ENCODE data around the gene IL13. TPM values are rescaled to one million over a fixed set of nuclear protein-coding genes. Genes with fewer than 3 reads are reported as not detected.

The IL13 gene
- total and polyA plus RNA-seq, 2 donors (not counting 3 experiments of a cell fraction or from before 2014, with no cell fraction given), result 0.06 TPM; not detected in 1

DNA sequence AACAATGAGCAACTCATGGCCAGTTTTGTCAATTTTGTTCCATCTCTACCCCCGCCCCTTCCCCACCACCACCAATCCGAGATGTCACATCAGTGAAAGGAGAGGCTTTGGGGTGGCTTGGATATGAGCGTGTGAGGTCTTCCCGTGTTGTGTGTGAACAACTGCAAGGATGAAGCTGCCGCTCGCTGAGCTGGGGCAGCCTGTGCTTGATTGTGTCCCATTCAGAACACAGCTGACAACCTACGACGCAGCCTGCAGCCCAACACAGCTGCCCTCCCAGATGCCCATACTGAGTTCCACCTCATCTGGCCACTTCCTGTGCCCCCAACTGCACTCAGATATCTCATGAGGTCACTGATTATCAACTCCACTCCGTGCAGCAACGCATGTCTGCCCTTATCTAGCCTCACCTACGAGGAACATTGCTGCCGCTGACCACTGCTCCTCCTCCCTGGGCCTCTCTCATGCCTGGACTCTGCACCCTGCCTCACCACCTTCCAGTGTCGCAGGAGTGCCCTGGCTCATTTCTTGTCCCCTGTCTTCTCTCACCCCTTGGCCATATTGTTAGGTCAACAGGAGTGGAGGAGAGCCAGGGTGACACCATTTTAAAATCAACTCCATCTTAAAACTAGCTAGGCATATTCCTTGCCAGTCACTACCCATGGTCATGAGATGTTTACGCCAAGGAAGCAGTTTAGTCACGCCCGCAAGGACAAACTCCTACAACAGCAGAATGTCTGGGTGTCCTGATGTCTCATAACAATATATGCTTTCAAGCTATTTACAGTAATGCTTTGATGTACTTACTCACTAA lies 8.5 kb downstream of the IL13 start:
- H3K36me3 ChIP-seq (ENCODE audit: control insufficient read depth in 2 of 2, extremely low read depth in 1 of 2, insufficient read depth in 2 of 2, low read length in 2 of 2), result no peaks in the 10 kb centered on the region
- H3K79me2 ChIP-seq (ENCODE audit: control insufficient read depth, insufficient read depth, low read length), result no peaks in the 10 kb centered on the region
- no peak overlapping the region for H2AFZ ChIP-seq (ENCODE audit: low read depth, low read length)
- POLR2A ChIA-PET, result no interaction called here
- peaks cover 0 to 2% of the 10 kb centered on the region in 2 experiments for H3K27me3 ChIP-seq (ENCODE audit: control insufficient read depth in 2 of 2, insufficient read depth in 2 of 2, low read length in 2 of 2)
- intact Hi-C loops (cut with micrococcal nuclease) (no loop called here), dilution Hi-C loops (cut with MboI; ENCODE audit: extremely low pct_ligation_motif_present, low sequenced_read_pairs) (no loop called here)
- BruUV-seq (replicated peaks), result no TSS peak
- H4K20me1 ChIP-seq (replicated peaks; ENCODE audit: control insufficient read depth, extremely low read depth, insufficient read depth, low read length), result no peaks in the 10 kb centered on the region
- FAIRE-seq (no peak), DNase-seq (ENCODE audit: low read depth, low spot score) (no peak)
- no peak overlapping the region for H3K4me3 ChIP-seq (replicated peaks in 1 of 3; ENCODE audit: insufficient read depth in 1 of 3, low read depth in 1 of 3, low read length in 3 of 3)
- no peak overlapping the region for H3K9ac ChIP-seq (replicated peaks; ENCODE audit: extremely low read depth, insufficient read depth, low read length)
- no peaks in the 10 kb centered on the region for H3K4me1 ChIP-seq (ENCODE audit: control insufficient read depth, extremely low read depth, insufficient read depth, low read length)
- no peak overlapping the region for H3K27ac ChIP-seq (ENCODE audit: insufficient read depth, low read depth, low read length)
- no peak overlapping the region for H3K4me2 ChIP-seq (ENCODE audit: insufficient read depth, low read length)
- CTCF ChIA-PET, result interaction anchor here (0.5 to 1.4 kb wide), 2 partner anchors 11 to 108 kb away, joined by 3 to 4 read pairs; no protein-coding TSS in a partner anchor
- no peak for TF ChIP-seq GATA2 (IDR thresholded peaks at IDR 0.05; ENCODE audit: insufficient read depth, insufficient read length, low read depth, low read length)
- TF ChIP-seq, protein P1, sequence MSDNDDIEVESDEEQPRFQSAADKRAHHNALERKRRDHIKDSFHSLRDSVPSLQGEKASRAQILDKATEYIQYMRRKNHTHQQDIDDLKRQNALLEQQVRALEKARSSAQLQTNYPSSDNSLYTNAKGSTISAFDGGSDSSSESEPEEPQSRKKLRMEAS (IDR thresholded peaks at IDR 0.05; ENCODE audit: insufficient read depth, insufficient read length), result no peak
- TF ChIP-seq FOS (IDR thresholded peaks at IDR 0.05; ENCODE audit: borderline replicate concordance, insufficient read depth, low read length), result no peak
- no peak for TF ChIP-seq POLR2AphosphoS5 (IDR thresholded peaks at IDR 0.05; ENCODE audit: insufficient read depth, low read depth, low read length)
- TF ChIP-seq MYC (IDR thresholded peaks at IDR 0.05; ENCODE audit: low read depth, low read length), result no peak
- TF ChIP-seq POLR2A (IDR thresholded peaks at IDR 0.05; ENCODE audit: low read depth, low read length), result no peak
- H3K9me1 ChIP-seq (replicated peaks; ENCODE audit: control insufficient read depth, extremely low read depth, insufficient read depth, low read length), result no peaks in the 10 kb centered on the region
- no peaks in the 10 kb centered on the region for H3K9me3 ChIP-seq (replicated peaks; ENCODE audit: control insufficient read depth, insufficient read depth, low read length)

DNA sequence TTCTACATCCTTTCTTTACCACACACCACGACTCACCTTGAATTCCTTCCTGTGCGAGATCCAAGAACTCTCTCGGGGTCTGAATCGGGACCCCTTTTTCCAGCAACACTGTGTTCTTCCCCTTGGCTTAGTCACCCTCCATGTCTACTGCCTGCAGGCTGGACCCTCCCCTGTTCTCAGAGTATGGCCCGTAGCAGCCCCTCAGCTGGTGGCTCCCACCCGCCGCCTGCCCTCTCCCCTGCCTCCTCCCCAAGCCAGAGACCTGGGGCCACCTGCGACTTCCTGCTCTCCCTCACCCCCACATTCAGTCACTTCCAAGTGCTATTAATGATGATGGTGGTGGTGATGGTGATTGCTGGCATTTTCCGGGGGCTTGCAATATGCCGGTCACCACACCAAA lies 9.3 kb downstream of the IL13 start:
- no peaks in the 10 kb centered on the region for H3K36me3 ChIP-seq (ENCODE audit: control insufficient read depth in 2 of 2, extremely low read depth in 1 of 2, insufficient read depth in 2 of 2, low read length in 2 of 2)
- H3K9me3 ChIP-seq (replicated peaks; ENCODE audit: control insufficient read depth, insufficient read depth, low read length), result no peaks in the 10 kb centered on the region
- TF ChIP-seq, protein P1 (IDR thresholded peaks at IDR 0.05; ENCODE audit: insufficient read depth, insufficient read length), result no peak
- TF ChIP-seq JUN (IDR thresholded peaks at IDR 0.05; ENCODE audit: borderline replicate concordance, insufficient read depth, insufficient read length, low read depth) (no peak), EZH2 (IDR thresholded peaks at IDR 0.05; ENCODE audit: borderline replicate concordance, low read depth, low read length, severe bottlenecking) (no peak), POLR2A (IDR thresholded peaks at IDR 0.05; ENCODE audit: low read depth, low read length) (no peak), GATA2 (IDR thresholded peaks at IDR 0.05; ENCODE audit: insufficient read depth, insufficient read length, low read depth, low read length) (no peak), MYC (IDR thresholded peaks at IDR 0.05; ENCODE audit: low read depth, low read length) (no peak), FOS (IDR thresholded peaks at IDR 0.05; ENCODE audit: borderline replicate concordance, insufficient read depth, low read length) (no peak), POLR2AphosphoS5 (IDR thresholded peaks at IDR 0.05; ENCODE audit: insufficient read depth, low read depth, low read length) (no peak)
- TF ChIP-seq, protein P2, sequence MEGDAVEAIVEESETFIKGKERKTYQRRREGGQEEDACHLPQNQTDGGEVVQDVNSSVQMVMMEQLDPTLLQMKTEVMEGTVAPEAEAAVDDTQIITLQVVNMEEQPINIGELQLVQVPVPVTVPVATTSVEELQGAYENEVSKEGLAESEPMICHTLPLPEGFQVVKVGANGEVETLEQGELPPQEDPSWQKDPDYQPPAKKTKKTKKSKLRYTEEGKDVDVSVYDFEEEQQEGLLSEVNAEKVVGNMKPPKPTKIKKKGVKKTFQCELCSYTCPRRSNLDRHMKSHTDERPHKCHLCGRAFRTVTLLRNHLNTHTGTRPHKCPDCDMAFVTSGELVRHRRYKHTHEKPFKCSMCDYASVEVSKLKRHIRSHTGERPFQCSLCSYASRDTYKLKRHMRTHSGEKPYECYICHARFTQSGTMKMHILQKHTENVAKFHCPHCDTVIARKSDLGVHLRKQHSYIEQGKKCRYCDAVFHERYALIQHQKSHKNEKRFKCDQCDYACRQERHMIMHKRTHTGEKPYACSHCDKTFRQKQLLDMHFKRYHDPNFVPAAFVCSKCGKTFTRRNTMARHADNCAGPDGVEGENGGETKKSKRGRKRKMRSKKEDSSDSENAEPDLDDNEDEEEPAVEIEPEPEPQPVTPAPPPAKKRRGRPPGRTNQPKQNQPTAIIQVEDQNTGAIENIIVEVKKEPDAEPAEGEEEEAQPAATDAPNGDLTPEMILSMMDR (IDR thresholded peaks at IDR 0.05; ENCODE audit: extremely low read depth in 1 of 2, insufficient read depth in 1 of 2, low read depth in 1 of 2, low read length in 2 of 2), result no peak
- H3K27ac ChIP-seq (ENCODE audit: insufficient read depth, low read depth, low read length), result no peak overlapping the region
- DNase-seq (ENCODE audit: low read depth, low spot score), result no peak
- BruUV-seq (replicated peaks), result no TSS peak
- no peak overlapping the region for H2AFZ ChIP-seq (ENCODE audit: low read depth, low read length)
- H3K9ac ChIP-seq (replicated peaks; ENCODE audit: extremely low read depth, insufficient read depth, low read length), result no peak overlapping the region
- no peak for FAIRE-seq
- H3K9me1 ChIP-seq (replicated peaks; ENCODE audit: control insufficient read depth, extremely low read depth, insufficient read depth, low read length), result no peaks in the 10 kb centered on the region
- peaks cover 0 to 2% of the 10 kb centered on the region in 2 experiments for H3K27me3 ChIP-seq (ENCODE audit: control insufficient read depth in 2 of 2, insufficient read depth in 2 of 2, low read length in 2 of 2)
- POLR2A ChIA-PET, result no interaction called here
- H3K4me2 ChIP-seq (ENCODE audit: insufficient read depth, low read length), result no peak overlapping the region
- H3K4me3 ChIP-seq (replicated peaks in 1 of 3; ENCODE audit: insufficient read depth in 1 of 3, low read depth in 1 of 3, low read length in 3 of 3), result no peak overlapping the region
- intact Hi-C loops (cut with micrococcal nuclease), result no loop called here
- no peaks in the 10 kb centered on the region for H4K20me1 ChIP-seq (replicated peaks; ENCODE audit: control insufficient read depth, extremely low read depth, insufficient read depth, low read length)
- CTCF ChIA-PET, result interaction anchor here (1.4 kb wide), 1 partner anchor 10 kb away, joined by 4 read pairs; no protein-coding TSS in a partner anchor
- dilution Hi-C loops (cut with MboI; ENCODE audit: extremely low pct_ligation_motif_present, low sequenced_read_pairs), result no loop called here
- H3K79me2 ChIP-seq (ENCODE audit: control insufficient read depth, insufficient read depth, low read length), result no peaks in the 10 kb centered on the region
- H3K4me1 ChIP-seq (ENCODE audit: control insufficient read depth, extremely low read depth, insufficient read depth, low read length), result no peaks in the 10 kb centered on the region
